ENCODE measurements around the gene NCAPD2. TPM values are rescaled to one million over a fixed set of nuclear protein-coding genes. Genes with fewer than 3 reads are reported as not detected.

The NCAPD2 gene
- total RNA-seq, 1 experiment from 2014 or later, result 266 TPM

DNA sequence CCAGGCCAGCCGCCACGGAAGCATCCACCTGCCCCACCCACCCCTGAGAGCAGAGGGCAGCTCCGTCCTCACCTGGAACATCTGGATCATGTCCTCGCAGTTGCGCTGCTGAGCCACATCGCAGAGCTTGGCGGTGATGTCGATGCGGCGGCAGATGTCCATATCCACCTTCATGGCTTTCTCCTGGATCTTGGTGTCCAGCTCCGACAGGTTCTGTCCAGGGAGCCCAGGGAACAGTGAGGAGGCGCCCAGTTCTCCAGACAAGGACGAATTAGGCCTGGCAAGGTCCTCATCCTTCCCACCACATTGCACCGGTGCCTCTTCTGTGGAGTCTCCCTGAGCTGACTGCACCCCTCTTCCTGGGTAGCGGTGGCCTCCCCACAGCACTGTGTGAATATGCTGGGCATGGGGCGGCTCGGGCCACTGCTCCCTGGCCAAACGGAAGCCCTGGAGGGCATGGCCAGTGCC, 55.8 kb downstream of the NCAPD2 start:
- no peak for DNase-seq
- no TSS peak for BruUV-seq (replicated peaks)
- H3K9me2 ChIP-seq (ENCODE audit: insufficient read depth), result no peaks in the 10 kb centered on the region
- no peaks in the 10 kb centered on the region for H4K20me1 ChIP-seq (ENCODE audit: insufficient read depth)
- no peaks in the 10 kb centered on the region for H3K79me2 ChIP-seq (ENCODE audit: low read depth)
- H3K4me1 ChIP-seq (replicated peaks; ENCODE audit: insufficient read depth), result no peaks in the 10 kb centered on the region
- no peaks in the 10 kb centered on the region for H3K27me3 ChIP-seq (ENCODE audit: insufficient read depth, low read depth)
- ChIA-PET CTCF (interaction anchor here (1.3 kb wide), 1 partner anchor 12 kb away, joined by 4 read pairs; no protein-coding TSS in a partner anchor), POLR2A (ENCODE audit: unreplicated experiment) (interaction anchor here (0.7 kb wide), 1 partner anchor 90 kb away, joined by 15 read pairs; no protein-coding TSS in a partner anchor)
- H3K36me3 ChIP-seq (ENCODE audit: low read depth), result no peaks in the 10 kb centered on the region
- H3F3A ChIP-seq (ENCODE audit: insufficient read depth, low read depth), result peaks cover 12% of the 10 kb centered on the region; the same call in 1 of the 2 replicates
- H3K4me2 ChIP-seq, result no peak overlapping the region
- intact Hi-C loops (cut with micrococcal nuclease; ENCODE audit: unreplicated experiment), result no loop called here
- H3K9me3 ChIP-seq (ENCODE audit: insufficient read depth, low read depth), result no peaks in the 10 kb centered on the region
- TF ChIP-seq, protein P1, sequence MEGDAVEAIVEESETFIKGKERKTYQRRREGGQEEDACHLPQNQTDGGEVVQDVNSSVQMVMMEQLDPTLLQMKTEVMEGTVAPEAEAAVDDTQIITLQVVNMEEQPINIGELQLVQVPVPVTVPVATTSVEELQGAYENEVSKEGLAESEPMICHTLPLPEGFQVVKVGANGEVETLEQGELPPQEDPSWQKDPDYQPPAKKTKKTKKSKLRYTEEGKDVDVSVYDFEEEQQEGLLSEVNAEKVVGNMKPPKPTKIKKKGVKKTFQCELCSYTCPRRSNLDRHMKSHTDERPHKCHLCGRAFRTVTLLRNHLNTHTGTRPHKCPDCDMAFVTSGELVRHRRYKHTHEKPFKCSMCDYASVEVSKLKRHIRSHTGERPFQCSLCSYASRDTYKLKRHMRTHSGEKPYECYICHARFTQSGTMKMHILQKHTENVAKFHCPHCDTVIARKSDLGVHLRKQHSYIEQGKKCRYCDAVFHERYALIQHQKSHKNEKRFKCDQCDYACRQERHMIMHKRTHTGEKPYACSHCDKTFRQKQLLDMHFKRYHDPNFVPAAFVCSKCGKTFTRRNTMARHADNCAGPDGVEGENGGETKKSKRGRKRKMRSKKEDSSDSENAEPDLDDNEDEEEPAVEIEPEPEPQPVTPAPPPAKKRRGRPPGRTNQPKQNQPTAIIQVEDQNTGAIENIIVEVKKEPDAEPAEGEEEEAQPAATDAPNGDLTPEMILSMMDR (conservative IDR thresholded peaks at IDR 0.05), result no peak
- no peak for TF ChIP-seq EZH2 (IDR thresholded peaks at IDR 0.05; ENCODE audit: low read depth)
- no peak overlapping the region for H3K4me3 ChIP-seq
- H3K27ac ChIP-seq, result no peak overlapping the region
- H2AFZ ChIP-seq, result no peak overlapping the region

DNA sequence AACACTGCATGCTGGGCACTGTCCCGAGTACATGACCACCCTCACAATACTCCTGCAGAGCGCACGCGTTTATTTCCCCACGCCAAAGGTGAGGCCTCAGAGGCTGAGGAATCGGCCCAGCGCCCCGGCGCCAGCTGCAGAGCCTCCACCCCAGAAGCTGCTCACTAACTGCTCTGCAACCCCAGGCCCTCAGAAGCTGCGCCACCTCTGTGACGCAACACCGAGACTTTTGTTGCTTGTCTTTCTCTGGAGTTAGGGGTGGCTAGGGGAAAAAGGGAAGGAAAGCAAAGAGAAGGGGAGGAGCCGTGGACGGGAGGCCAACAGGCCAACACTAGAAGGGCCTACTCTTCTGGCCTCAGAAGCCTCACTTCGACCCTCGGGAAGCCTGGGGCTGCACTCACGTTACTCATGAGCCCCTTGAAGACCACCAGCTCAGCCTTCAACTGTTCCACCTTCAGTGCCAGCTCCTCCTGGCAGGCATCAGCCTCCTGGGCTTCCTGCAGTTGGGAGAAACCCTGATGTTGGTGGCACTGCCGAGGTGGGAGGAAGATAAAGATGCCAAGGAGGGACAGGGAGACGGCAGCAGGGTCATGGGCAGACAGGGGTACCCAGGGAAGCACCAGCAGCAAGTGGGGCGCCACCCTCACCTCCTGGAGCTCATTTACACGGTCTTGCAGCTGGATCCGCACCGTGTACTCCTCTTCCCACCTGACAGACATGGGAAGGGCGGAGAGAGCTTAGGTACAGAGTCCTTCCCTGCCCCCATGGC, 56.6 kb downstream of the NCAPD2 start:
- no peak overlapping the region for H2AFZ ChIP-seq
- no peak for TF ChIP-seq EZH2 (IDR thresholded peaks at IDR 0.05; ENCODE audit: low read depth)
- TF ChIP-seq, protein P1 (conservative IDR thresholded peaks at IDR 0.05), result no peak
- H3K27ac ChIP-seq, result no peak overlapping the region
- no peaks in the 10 kb centered on the region for H3K9me2 ChIP-seq (ENCODE audit: insufficient read depth)
- H3K4me1 ChIP-seq (replicated peaks; ENCODE audit: insufficient read depth), result no peaks in the 10 kb centered on the region
- ChIA-PET CTCF (interaction anchor here (0.6 to 1.3 kb wide), 2 partner anchors 13 to 30 kb away, joined by 4 to 8 read pairs; no protein-coding TSS in a partner anchor), POLR2A (ENCODE audit: unreplicated experiment) (interaction anchor here (0.5 to 0.6 kb wide), 2 partner anchors 187 to 301 kb away, joined by 3 to 8 read pairs; partner anchors contain the start of gene CDCA3)
- no peaks in the 10 kb centered on the region for H3K9me3 ChIP-seq (ENCODE audit: insufficient read depth, low read depth)
- no peaks in the 10 kb centered on the region for H4K20me1 ChIP-seq (ENCODE audit: insufficient read depth)
- H3K4me3 ChIP-seq, result no peak overlapping the region
- no TSS peak for BruUV-seq (replicated peaks)
- intact Hi-C loops (cut with micrococcal nuclease; ENCODE audit: unreplicated experiment), result no loop called here
- DNase-seq, result no peak
- H3K79me2 ChIP-seq (ENCODE audit: low read depth), result no peaks in the 10 kb centered on the region
- no peak overlapping the region for H3K4me2 ChIP-seq
- H3K36me3 ChIP-seq (ENCODE audit: low read depth), result no peaks in the 10 kb centered on the region
- no peaks in the 10 kb centered on the region for H3K27me3 ChIP-seq (ENCODE audit: insufficient read depth, low read depth)
- peaks cover 17% of the 10 kb centered on the region; the same call in 1 of the 2 replicates for H3F3A ChIP-seq (ENCODE audit: insufficient read depth, low read depth)

DNA sequence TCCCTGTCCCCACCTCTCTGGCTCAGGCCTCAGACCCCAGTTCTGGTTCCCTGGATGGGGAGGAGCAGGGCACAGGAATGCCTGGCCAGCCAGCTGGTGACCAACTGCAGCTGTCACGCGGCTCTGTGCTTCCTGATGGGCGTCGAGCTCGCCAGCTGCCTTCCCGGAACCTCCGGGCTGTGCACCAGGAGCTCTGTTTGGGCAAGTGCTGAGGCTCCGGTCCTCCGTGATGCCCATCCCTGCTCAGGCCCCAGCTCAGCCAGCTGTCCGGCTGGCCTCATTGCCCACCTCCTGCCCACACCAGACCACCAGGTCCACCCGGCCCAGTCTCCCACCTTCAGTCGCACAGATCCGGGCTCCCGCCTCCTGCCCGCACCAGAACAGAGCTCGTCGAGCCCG, 57.2 kb downstream of the NCAPD2 start:
- Histone ChIP-seq H3K4me3 (no peak overlapping the region), H3K36me3 (ENCODE audit: low read depth) (no peaks in the 10 kb centered on the region), H3K4me1 (replicated peaks; ENCODE audit: insufficient read depth) (no peaks in the 10 kb centered on the region), H3K9me2 (ENCODE audit: insufficient read depth) (no peaks in the 10 kb centered on the region), H3K79me2 (ENCODE audit: low read depth) (no peaks in the 10 kb centered on the region), H3F3A (ENCODE audit: insufficient read depth, low read depth) (peaks cover 17% of the 10 kb centered on the region; the same call in 1 of the 2 replicates), H2AFZ (no peak overlapping the region), H4K20me1 (ENCODE audit: insufficient read depth) (no peaks in the 10 kb centered on the region), H3K27ac (no peak overlapping the region), H3K27me3 (ENCODE audit: insufficient read depth, low read depth) (no peaks in the 10 kb centered on the region), H3K9me3 (ENCODE audit: insufficient read depth, low read depth) (no peaks in the 10 kb centered on the region), H3K4me2 (no peak overlapping the region)
- POLR2A ChIA-PET (ENCODE audit: unreplicated experiment), result no interaction called here
- no peak for DNase-seq
- no TSS peak for BruUV-seq (replicated peaks)
- intact Hi-C loops (cut with micrococcal nuclease; ENCODE audit: unreplicated experiment), result no loop called here
- TF ChIP-seq, protein P1 (conservative IDR thresholded peaks at IDR 0.05), result no peak
- no peak for TF ChIP-seq EZH2 (IDR thresholded peaks at IDR 0.05; ENCODE audit: low read depth)
- CTCF ChIA-PET, result interaction anchor here (0.6 to 1.1 kb wide), 2 partner anchors 11 to 29 kb away, joined by 4 to 8 read pairs; no protein-coding TSS in a partner anchor
